Neural crest cell (in vitro differentiated cells): Measurements from ENCODE around the gene LINGO3. TPM values are rescaled to one million over a fixed set of nuclear protein-coding genes. Genes with fewer than 3 reads are reported as not detected.

Source experiments
- DNase-seq: peaks from one replicate; pipeline ENCODE4 v3.0.0; 2021; ENCODE audit warnings: low read depth, mixed read lengths, low spot score
- H3K27ac Mint-ChIP-seq: one replicate; pipeline ENCODE4 v1.8.0; 2021; ENCODE audit warnings: mild to moderate bottlenecking, mixed read lengths; ENCODE audit not compliant: unreplicated experiment
- H3K27me3 Mint-ChIP-seq: 2 replicates; pipeline ENCODE4 v1.8.0; 2021; ENCODE audit warnings: low read depth, mild to moderate bottlenecking, mixed read lengths
- H3K36me3 Mint-ChIP-seq: 2 replicates; pipeline ENCODE4 v1.8.0; 2021; ENCODE audit warnings: low read depth, mild to moderate bottlenecking, mixed read lengths
- H3K4me1 Mint-ChIP-seq: 2 replicates; pipeline ENCODE4 v1.8.0; 2021; ENCODE audit warnings: mixed read lengths
- H3K4me3 Mint-ChIP-seq: one replicate; pipeline ENCODE4 v1.8.0; 2021; ENCODE audit warnings: mild to moderate bottlenecking, mixed read lengths
- H3K9me3 Mint-ChIP-seq: 2 replicates; pipeline ENCODE4 v1.8.0; 2021; ENCODE audit warnings: mixed read lengths
- CTCF ChIP-seq: fragments of 200-600 bp; sonication (generic); conservative IDR thresholded peaks from 2 replicates; pipeline ENCODE4 v1.5.0; 2021; ENCODE audit warnings: antibody characterized with exemption, mild to moderate bottlenecking
- total RNA-seq: library from RNA; stranded (reverse); gene quantifications from 2 replicates; pipeline ENCODE4 v1.2.1, GENCODE V29; 2021

Gene LINGO3
- total RNA-seq, 1 donor from 2014 or later, result not detected

GRCh38 chr19:2266183-2266993 is 41.6 kb downstream of the LINGO3 start:
- Mint-ChIP-seq H3K9me3 (no peaks in the 10 kb centered on the region), H3K36me3 (no peaks in the 10 kb centered on the region), H3K4me1 (peaks cover 6% of the 10 kb centered on the region), H3K27ac (no peak overlapping the region), H3K27me3 (no peaks in the 10 kb centered on the region), H3K4me3 (peak overlapping the region; percentile 77)
- TF ChIP-seq CTCF, result no peak
- no peak for DNase-seq

- Mint-ChIP-seq H3K4me1 (no peaks in the 10 kb centered on the region), H3K4me3 (peak overlapping the region; percentile 64), H3K27ac (no peak overlapping the region), H3K9me3 (no peaks in the 10 kb centered on the region), H3K36me3 (no peaks in the 10 kb centered on the region), H3K27me3 (no peaks in the 10 kb centered on the region)
- TF ChIP-seq CTCF, result peak; percentile 66
- DNase-seq, result peak; percentile 55
These were observed 46.3 kb downstream of the LINGO3 start for GRCh38 chr19:2261438-2262172.

- Mint-ChIP-seq H3K9me3 (no peaks in the 10 kb centered on the region), H3K4me3 (peak overlapping the region; percentile 1), H3K27me3 (no peaks in the 10 kb centered on the region), H3K4me1 (no peaks in the 10 kb centered on the region), H3K36me3 (no peaks in the 10 kb centered on the region), H3K27ac (no peak overlapping the region)
- TF ChIP-seq CTCF, result no peak
- DNase-seq, result no peak
These were observed 47.6 kb downstream of the LINGO3 start for GRCh38 chr19:2260341-2260805.

- TF ChIP-seq CTCF, result no peak
- Mint-ChIP-seq H3K27me3 (no peaks in the 10 kb centered on the region), H3K4me1 (no peaks in the 10 kb centered on the region), H3K4me3 (no peak overlapping the region), H3K9me3 (no peaks in the 10 kb centered on the region), H3K36me3 (no peaks in the 10 kb centered on the region), H3K27ac (no peak overlapping the region)
- DNase-seq, result no peak
These were observed 48.6 kb downstream of the LINGO3 start for GRCh38 chr19:2259336-2259735.

Other genes with a start within 250 kb of the LINGO3 start
- 40.0 and 42.1 TPM in 2 replicates for gene MOB3A, start 211.8 kb downstream of the LINGO3 start, total RNA-seq
- gene IZUMO4, start 211.2 kb downstream of the LINGO3 start, total RNA-seq, result 5.5 and 5.6 TPM in 2 replicates
- 142 and 146 TPM in 2 replicates for gene AP3D1, start 156.6 kb downstream of the LINGO3 start, total RNA-seq
- 117 and 127 TPM in 2 replicates for gene DOT1L, start 144.2 kb downstream of the LINGO3 start, total RNA-seq
- 132 and 137 TPM in 2 replicates for gene PLEKHJ1, start 71.8 kb downstream of the LINGO3 start, total RNA-seq
- gene SF3A2, start 71.3 kb downstream of the LINGO3 start, total RNA-seq, result 186 and 189 TPM in 2 replicates
- gene AMH, start 58.8 kb downstream of the LINGO3 start, total RNA-seq, result 71.6 and 79.1 TPM in 2 replicates
- gene JSRP1, start 51.7 kb downstream of the LINGO3 start, total RNA-seq, result 0.40 and 0.71 TPM in 2 replicates
- not detected in 2 replicates for gene PEAK3, start 26.0 kb downstream of the LINGO3 start, total RNA-seq
- gene LSM7, start 20.4 kb upstream of the LINGO3 start, total RNA-seq, result 191 and 198 TPM in 2 replicates
- 117 and 119 TPM in 2 replicates for gene SPPL2B, start 20.5 kb upstream of the LINGO3 start, total RNA-seq
- 0.12 TPM in 1 of 2 replicates, not detected in the other for gene TMPRSS9, start 52.1 kb upstream of the LINGO3 start, total RNA-seq
- 145 and 155 TPM in 2 replicates for gene TIMM13, start 119.4 kb upstream of the LINGO3 start, total RNA-seq
- 201 and 206 TPM in 2 replicates for gene LMNB2, start 148.8 kb upstream of the LINGO3 start, total RNA-seq
- gene GADD45B, start 168.0 kb upstream of the LINGO3 start, total RNA-seq, result 3.3 and 4.1 TPM in 2 replicates